C4-2B (cell line): ENCODE results near the gene DLG1.

Experiments
- CTCF ChIP-seq: fragments of 450-650 bp; conservative IDR thresholded peaks from 2 replicates; pipeline ENCODE4 v1.5.1; 2017; ENCODE audit warnings: mild to moderate bottlenecking
- ZFX ChIP-seq: fragments of 450-650 bp; IDR thresholded peaks from 2 replicates; pipeline ENCODE4 v1.6.1; 2017

- TF ChIP-seq CTCF, result no peak
- no peak for TF ChIP-seq ZFX
These were observed 35.7 kb downstream of the DLG1 start for GRCh38 chr3:197262709-197263108.
